GM23338 (cell line): ENCODE results near the gene DBT. TPM values are rescaled to one million over a fixed set of nuclear protein-coding genes. Genes with fewer than 3 reads are reported as not detected.

Source experiments
- ATAC-seq: fragments of 200-7000 bp; cut with Tn5 transposase; 3 replicates; pipeline ENCODE4 v1.9.1; 2020
- DNase-seq: peaks from one replicate; pipeline ENCODE4 v3.0.0-alpha.2; 2015; ENCODE audit warnings: low spot score
- H2AFZ ChIP-seq: fragments of 200-600 bp; sonication (generic); 2 replicates; pipeline ENCODE4 v1.8.0; 2016; ENCODE audit warnings: antibody characterized with exemption, mild to moderate bottlenecking, moderate library complexity
- H3F3A ChIP-seq: fragments of 200-600 bp; sonication (generic); replicated peaks from 2 replicates; pipeline ENCODE4 v1.8.0; 2017; ENCODE audit warnings: antibody characterized with exemption, mixed run types, low read depth
- H3K27ac ChIP-seq: fragments of 200-600 bp; sonication (generic); 2 replicates; pipeline ENCODE4 v1.6.1; 2016; ENCODE audit warnings: low read depth
- H3K27me3 ChIP-seq: fragments of 200-600 bp; sonication (generic); 2 replicates; pipeline ENCODE4 v1.8.0; 2016; ENCODE audit warnings: mild to moderate bottlenecking, mixed run types, moderate library complexity; ENCODE audit not compliant: insufficient read depth
- H3K36me3 ChIP-seq: fragments of 200-600 bp; sonication (generic); 2 replicates; pipeline ENCODE4 v1.8.0; 2016; ENCODE audit warnings: mild to moderate bottlenecking; ENCODE audit not compliant: insufficient read depth
- H3K4me1 ChIP-seq: fragments of 200-600 bp; sonication (generic); 2 replicates; pipeline ENCODE4 v1.8.0; 2016; ENCODE audit warnings: mild to moderate bottlenecking, moderate library complexity; ENCODE audit not compliant: insufficient read depth
- H3K4me2 ChIP-seq: fragments of 200-600 bp; sonication (generic); 2 replicates; pipeline ENCODE4 v1.7.1; 2017; ENCODE audit warnings: mixed run types
- H3K4me3 ChIP-seq: fragments of 200-600 bp; sonication (generic); 2 replicates; pipeline ENCODE4 v1.6.1; 2016; ENCODE audit warnings: mixed run types
- H3K79me2 ChIP-seq: fragments of 200-600 bp; sonication (generic); replicated peaks from 2 replicates; pipeline ENCODE4 v1.8.0; 2017; ENCODE audit warnings: mild to moderate bottlenecking; ENCODE audit not compliant: insufficient read depth
- H3K9me2 ChIP-seq: fragments of 200-600 bp; sonication (generic); 2 replicates; pipeline ENCODE4 v1.8.0; 2017; ENCODE audit not compliant: insufficient read depth
- H4K20me1 ChIP-seq: fragments of 200-600 bp; sonication (generic); replicated peaks from 2 replicates; pipeline ENCODE4 v1.8.0; 2017; ENCODE audit warnings: mild to moderate bottlenecking; ENCODE audit not compliant: insufficient read depth
- H3K27ac Mint-ChIP-seq: 2 replicates; pipeline ENCODE4 v1.8.0; 2020; ENCODE audit warnings: inconsistent platforms, mild to moderate bottlenecking, moderate library complexity, mixed read lengths
- H3K27me3 Mint-ChIP-seq: 3 replicates; pipeline ENCODE4 v1.8.0; 2022; ENCODE audit warnings: low read depth, mild to moderate bottlenecking, moderate library complexity, mixed read lengths, inconsistent platforms; ENCODE audit not compliant: insufficient read depth, poor library complexity
- H3K36me3 Mint-ChIP-seq: 3 replicates; pipeline ENCODE4 v1.8.0; 2021; ENCODE audit warnings: low read depth, mild to moderate bottlenecking, inconsistent platforms, moderate library complexity, mixed read lengths
- H3K4me1 Mint-ChIP-seq: 3 replicates; pipeline ENCODE4 v1.8.0; 2020; ENCODE audit warnings: mild to moderate bottlenecking, inconsistent platforms, mixed read lengths
- H3K4me3 Mint-ChIP-seq: 3 replicates; pipeline ENCODE4 v1.8.0; 2021; ENCODE audit warnings: moderate library complexity, mild to moderate bottlenecking, inconsistent platforms, mixed read lengths
- H3K9me3 Mint-ChIP-seq: 3 replicates; pipeline ENCODE4 v1.8.0; 2020; ENCODE audit warnings: moderate library complexity, mild to moderate bottlenecking, inconsistent platforms, mixed read lengths
- CREB1 ChIP-seq: fragments of 250-450 bp; sonication (Bioruptor Pico); IDR thresholded peaks from 2 replicates; pipeline ENCODE4 v1.5.0; 2020; ENCODE audit warnings: low read depth, mild to moderate bottlenecking, moderate library complexity
- CTCF ChIP-seq, 2 experiments: fragments of 200-600 bp in 1 of 2; sonication (generic) in 1 of 2; conservative IDR thresholded peaks; 2 replicates each; pipeline versions ENCODE4 v1.5.1 to v1.6.1; 2016 to 2017; ENCODE audit warnings: antibody characterized with exemption in 2 of 2, low read depth in 2 of 2, mild to moderate bottlenecking in 2 of 2, moderate library complexity in 1 of 2
- ETS1 ChIP-seq: IDR thresholded peaks from 2 replicates; pipeline ENCODE4 v1.6.1; 2016; ENCODE audit warnings: antibody characterized with exemption
- EZH2 ChIP-seq: fragments of 200-600 bp; sonication (generic); IDR thresholded peaks from one replicate; pipeline ENCODE4 v1.8.0; 2017; ENCODE audit warnings: antibody characterized with exemption, mild to moderate bottlenecking, low read depth; ENCODE audit not compliant: unreplicated experiment
- EZH2phosphoT487 ChIP-seq: fragments of 200-600 bp; sonication (generic); IDR thresholded peaks from one replicate; pipeline ENCODE4 v1.8.1; 2018; ENCODE audit warnings: antibody characterized with exemption; ENCODE audit not compliant: unreplicated experiment
- ZNF114 ChIP-seq: fragments of 250-450 bp; sonication (Bioruptor Pico); IDR thresholded peaks from 2 replicates; pipeline ENCODE4 v1.5.0; 2020; ENCODE audit warnings: mild to moderate bottlenecking, moderate library complexity
- ZNF331 ChIP-seq: fragments of 250-450 bp; sonication (Bioruptor Pico); IDR thresholded peaks from 2 replicates; pipeline ENCODE4 v1.5.0; 2020; ENCODE audit warnings: low read depth, mild to moderate bottlenecking, moderate library complexity
- ZNF462 ChIP-seq: fragments of 250-450 bp; sonication (Bioruptor Pico); IDR thresholded peaks from 2 replicates; pipeline ENCODE4 v1.5.0; 2020; ENCODE audit warnings: mild to moderate bottlenecking, moderate library complexity
- polyA plus RNA-seq: library from polyadenylated mRNA; unstranded; fragments of >200 nt; fragmentation: Nextera tagmentation; extraction: Ambion mirVana; gene quantifications from 2 replicates; pipeline ENCODE4 v1.2.1, GENCODE V29; 2016
- total RNA-seq: library from RNA; depleted of rRNA; stranded (reverse); fragments of >200 nt; shearing (Covaris generic); gene quantifications from 2 replicates; pipeline ENCODE4 v1.2.3, GENCODE V29; 2014
- TF ChIP-seq, protein P1 (sequence below): IDR thresholded peaks from one replicate; pipeline ENCODE4 v1.6.1; 2018; ENCODE audit warnings: antibody characterized with exemption; ENCODE audit not compliant: unreplicated experiment

The DBT gene
- total and polyA plus RNA-seq, 2 experiments from 2014 or later = 8.1 to 14.7 TPM

DNA sequence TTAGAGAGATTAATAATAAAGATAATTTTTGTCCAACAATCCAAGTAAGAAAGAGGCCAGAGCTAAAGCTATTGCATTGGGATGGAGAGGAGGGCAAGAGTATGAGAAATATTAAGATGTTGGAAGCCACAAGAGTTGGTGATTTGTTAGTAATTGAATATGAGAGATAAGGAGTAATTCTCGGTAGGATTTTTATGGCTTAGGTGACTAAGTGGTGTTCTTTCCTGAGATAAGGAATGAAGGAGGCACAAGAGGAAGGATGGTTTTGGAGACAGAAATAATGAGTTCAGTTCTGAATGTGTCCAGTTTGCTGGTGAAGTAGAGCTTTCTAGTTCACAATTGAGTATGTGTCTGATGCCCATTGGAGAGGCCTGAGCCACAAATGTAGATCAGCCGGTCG, 107.3 kb downstream of the DBT start (continued):
- no peak for TF ChIP-seq ZNF462 (CRISPR knock-in tag)
- TF ChIP-seq CREB1 = no peak

- H3K36me3 ChIP-seq = peaks cover 55% of the 10 kb centered on the region
- Mint-ChIP-seq H3K27ac (no peak overlapping the region), H3K9me3 (no peaks in the 10 kb centered on the region), H3K36me3 (peaks cover 36% of the 10 kb centered on the region), H3K4me3 (no peak overlapping the region), H3K27me3 (no peaks in the 10 kb centered on the region), H3K4me1 (no peaks in the 10 kb centered on the region)
- ATAC-seq = no peak
- H3K4me3 ChIP-seq = no peak overlapping the region
- no peak overlapping the region for H2AFZ ChIP-seq
- H3K27ac ChIP-seq = no peak overlapping the region
- H3K79me2 ChIP-seq = no peaks in the 10 kb centered on the region
- H3K4me1 ChIP-seq = no peaks in the 10 kb centered on the region
- DNase-seq = no peak
- no peaks in the 10 kb centered on the region for H3K9me2 ChIP-seq
- no peaks in the 10 kb centered on the region for H3F3A ChIP-seq
- 0 out of 2 replicates have a peak, but pooled peaks cover 3% of the 10 kb centered on the region for H4K20me1 ChIP-seq
- H3K27me3 ChIP-seq = no peaks in the 10 kb centered on the region
- H3K4me2 ChIP-seq = no peak overlapping the region
- TF ChIP-seq CREB1 (no peak), ETS1 (no peak), EZH2phosphoT487 (no peak), ZNF114 (CRISPR knock-in tag) (no peak), CTCF (conservative IDR thresholded peaks at IDR 0.05; ENCODE audit: low read depth in 2 of 2) (no peak), EZH2 (no peak), ZNF331 (CRISPR knock-in tag) (no peak)
- TF ChIP-seq, protein P1, sequence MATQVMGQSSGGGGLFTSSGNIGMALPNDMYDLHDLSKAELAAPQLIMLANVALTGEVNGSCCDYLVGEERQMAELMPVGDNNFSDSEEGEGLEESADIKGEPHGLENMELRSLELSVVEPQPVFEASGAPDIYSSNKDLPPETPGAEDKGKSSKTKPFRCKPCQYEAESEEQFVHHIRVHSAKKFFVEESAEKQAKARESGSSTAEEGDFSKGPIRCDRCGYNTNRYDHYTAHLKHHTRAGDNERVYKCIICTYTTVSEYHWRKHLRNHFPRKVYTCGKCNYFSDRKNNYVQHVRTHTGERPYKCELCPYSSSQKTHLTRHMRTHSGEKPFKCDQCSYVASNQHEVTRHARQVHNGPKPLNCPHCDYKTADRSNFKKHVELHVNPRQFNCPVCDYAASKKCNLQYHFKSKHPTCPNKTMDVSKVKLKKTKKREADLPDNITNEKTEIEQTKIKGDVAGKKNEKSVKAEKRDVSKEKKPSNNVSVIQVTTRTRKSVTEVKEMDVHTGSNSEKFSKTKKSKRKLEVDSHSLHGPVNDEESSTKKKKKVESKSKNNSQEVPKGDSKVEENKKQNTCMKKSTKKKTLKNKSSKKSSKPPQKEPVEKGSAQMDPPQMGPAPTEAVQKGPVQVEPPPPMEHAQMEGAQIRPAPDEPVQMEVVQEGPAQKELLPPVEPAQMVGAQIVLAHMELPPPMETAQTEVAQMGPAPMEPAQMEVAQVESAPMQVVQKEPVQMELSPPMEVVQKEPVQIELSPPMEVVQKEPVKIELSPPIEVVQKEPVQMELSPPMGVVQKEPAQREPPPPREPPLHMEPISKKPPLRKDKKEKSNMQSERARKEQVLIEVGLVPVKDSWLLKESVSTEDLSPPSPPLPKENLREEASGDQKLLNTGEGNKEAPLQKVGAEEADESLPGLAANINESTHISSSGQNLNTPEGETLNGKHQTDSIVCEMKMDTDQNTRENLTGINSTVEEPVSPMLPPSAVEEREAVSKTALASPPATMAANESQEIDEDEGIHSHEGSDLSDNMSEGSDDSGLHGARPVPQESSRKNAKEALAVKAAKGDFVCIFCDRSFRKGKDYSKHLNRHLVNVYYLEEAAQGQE = no peak
These were observed 108.4 kb downstream of the DBT start for GRCh38 chr1:100141192-100141591.
